ENCODE measurements around the gene ISG20. TPM values are rescaled to one million over a fixed set of nuclear protein-coding genes. Genes with fewer than 3 reads are reported as not detected.

Gene ISG20
- 10 to 100 TPM in 1 of 2 donors, 1 to 10 TPM in 1; 4.0 to 10.2 TPM for total RNA-seq
- long read RNA-seq, partial matches to known transcripts = 0 of 2 reads
- long read RNA-seq, other reads (novel, unspliced or antisense) = 1 of 2 reads

- intact Hi-C loops (cut with DNase I) = no loop called here
- ATAC-seq (peak; percentile 92 to 96), DNase-seq (peak; percentile 95)
These were observed at the start of gene ISG20 for GRCh38 chr15:88638626-88639372. TSS of gene ISG20 (plus strand) at chr15:88639016. CDS start at chr15:88639367, 351 bp downstream.

- DNase-seq (no peak), ATAC-seq (no peak)
- intact Hi-C loops (cut with DNase I) = no loop called here
These were observed 48.1 kb upstream of the ISG20 start for GRCh38 chr15:88590759-88591158.

- no peak for ATAC-seq
- no peak for DNase-seq
- intact Hi-C loops (cut with DNase I) = no loop called here
These were observed 47.4 kb upstream of the ISG20 start for GRCh38 chr15:88591384-88591783.

GRCh38 chr15:88603885-88604284 lies 34.9 kb upstream of the ISG20 start:
- ATAC-seq = no peak

GRCh38 chr15:88604381-88605188 lies 34.2 kb upstream of the ISG20 start:
- intact Hi-C loops (cut with DNase I) = no loop called here
- peak in 1 of 2 donors; percentile 61 for ATAC-seq
- DNase-seq = no peak

More at GRCh38 chr15:88603885-88604284, 34.9 kb upstream of the ISG20 start:
- intact Hi-C loops (cut with DNase I) = no loop called here
- no peak for DNase-seq

- intact Hi-C loops (cut with DNase I) = no loop called here
- DNase-seq (peak; percentile 66), ATAC-seq (peak; percentile 88)
These were observed 33.4 kb upstream of the ISG20 start for GRCh38 chr15:88605189-88606069.

- no peak for DNase-seq
- intact Hi-C loops (cut with DNase I) = no loop called here
- ATAC-seq = no peak
These were observed 32.6 kb upstream of the ISG20 start for GRCh38 chr15:88606070-88606794.

- no peak for ATAC-seq
- intact Hi-C loops (cut with DNase I) = no loop called here
- no peak for DNase-seq
These were observed 30.9 kb upstream of the ISG20 start for GRCh38 chr15:88607951-88608350.

- DNase-seq = no peak
- intact Hi-C loops (cut with DNase I) = no loop called here
- no peak for ATAC-seq
These were observed 30.1 kb upstream of the ISG20 start for GRCh38 chr15:88608607-88609181.

GRCh38 chr15:88609344-88610090 lies 29.3 kb upstream of the ISG20 start:
- ATAC-seq = no peak
- no peak for DNase-seq
- intact Hi-C loops (cut with DNase I) = loop anchor here in 1 of 2 donors (5.0 kb wide), 1 partner anchor 132 kb away; no protein-coding TSS in a partner anchor

- DNase-seq = no peak
- peak in 1 of 2 donors; percentile 33 for ATAC-seq
- intact Hi-C loops (cut with DNase I) = loop anchor here in 1 of 2 donors (5.0 kb wide), 1 partner anchor 133 kb away; no protein-coding TSS in a partner anchor
These were observed 28.1 kb upstream of the ISG20 start for GRCh38 chr15:88610701-88611231.

GRCh38 chr15:88612186-88612796 lies 26.5 kb upstream of the ISG20 start:
- intact Hi-C loops (cut with DNase I) = loop anchor here in 1 of 2 donors (5.0 kb wide), 1 partner anchor 135 kb away; no protein-coding TSS in a partner anchor
- ATAC-seq (no peak), DNase-seq (no peak)

GRCh38 chr15:88613074-88613944 lies 25.5 kb upstream of the ISG20 start:
- DNase-seq = no peak
- intact Hi-C loops (cut with DNase I) = loop anchor here in 1 of 2 donors (5.0 kb wide), 1 partner anchor 136 kb away; no protein-coding TSS in a partner anchor
- ATAC-seq = no peak

- ATAC-seq = no peak
- DNase-seq = no peak
- intact Hi-C loops (cut with DNase I) = loop anchor here in 1 of 2 donors (2.0 kb wide), 1 partner anchor 139 kb away; no protein-coding TSS in a partner anchor
These were observed 23.3 kb upstream of the ISG20 start for GRCh38 chr15:88615303-88616107.

GRCh38 chr15:88616240-88616639 lies 22.6 kb upstream of the ISG20 start:
- DNase-seq (no peak), ATAC-seq (no peak)
- intact Hi-C loops (cut with DNase I) = no loop called here

Data from left cardiac atrium (tissue), 4 donors.